HG03469 (cell line): ENCODE data around the gene RAD23A.
"Not testable (repeated sequence)": the region's sequence is repeated elsewhere in the genome, so short reads cannot be mapped to it uniquely, and the experiment has no call there.

Experiments
- ATAC-seq: cut with Tn5 transposase; IDR thresholded peaks from one replicate; pipeline ENCODE4 v1.9.1; 2021; ENCODE audit warnings: mild to moderate bottlenecking, moderate library complexity, moderate number of reproducible peaks; ENCODE audit not compliant: unreplicated experiment

RAD23A gene

GRCh38 chr19:12954612-12954962, 8.9 kb downstream of the RAD23A start:
- ATAC-seq, result no peak

DNA sequence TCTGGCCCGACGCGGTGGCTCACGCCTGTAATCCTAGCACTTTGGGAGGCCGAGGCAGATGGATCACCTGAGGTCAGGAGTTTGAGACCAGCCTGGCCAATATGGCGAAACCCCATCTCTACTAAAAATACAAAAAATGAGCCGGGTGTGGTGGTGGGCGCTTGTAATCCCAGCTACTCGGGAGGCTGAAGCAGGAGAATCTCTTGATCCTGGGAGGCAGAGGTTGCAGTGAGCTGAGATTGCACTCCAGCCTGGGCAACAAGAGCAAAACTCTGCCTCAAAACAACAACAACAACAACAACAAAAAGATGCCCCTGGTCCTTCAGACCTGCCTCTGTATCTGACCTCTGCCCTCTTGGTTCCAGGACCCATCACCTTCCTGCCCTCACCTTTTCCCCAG, 9.9 kb downstream of the RAD23A start:
- ATAC-seq, result not testable (repeated sequence)

DNA sequence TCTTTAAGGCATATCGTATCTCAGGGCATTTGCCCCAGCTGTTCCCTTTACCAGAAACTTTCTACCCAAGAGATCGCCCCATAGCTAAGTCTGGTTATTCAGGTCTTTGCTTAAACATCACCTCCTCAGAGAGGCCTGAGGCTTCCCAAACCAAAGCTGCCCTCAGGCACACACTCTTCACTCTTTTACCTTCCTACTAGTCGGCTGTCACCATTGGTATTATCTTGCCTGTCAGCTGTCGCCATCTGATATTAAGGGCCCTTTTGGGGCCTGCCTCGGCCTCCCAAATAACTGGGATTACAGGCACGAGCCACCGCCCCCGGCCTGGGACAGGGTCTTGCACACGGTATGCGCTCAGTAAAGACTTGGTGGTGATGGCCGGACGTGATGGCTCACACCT, 10.3 kb downstream of the RAD23A start:
- ATAC-seq, result no peak

- no peak for ATAC-seq
Measured at GRCh38 chr19:12956446-12957388, 11.1 kb downstream of the RAD23A start, which contains the start of gene GADD45GIP1. TSS of gene GADD45GIP1 (minus strand) at chr19:12957223. CDS start at chr19:12957212, 11 bp downstream.

DNA sequence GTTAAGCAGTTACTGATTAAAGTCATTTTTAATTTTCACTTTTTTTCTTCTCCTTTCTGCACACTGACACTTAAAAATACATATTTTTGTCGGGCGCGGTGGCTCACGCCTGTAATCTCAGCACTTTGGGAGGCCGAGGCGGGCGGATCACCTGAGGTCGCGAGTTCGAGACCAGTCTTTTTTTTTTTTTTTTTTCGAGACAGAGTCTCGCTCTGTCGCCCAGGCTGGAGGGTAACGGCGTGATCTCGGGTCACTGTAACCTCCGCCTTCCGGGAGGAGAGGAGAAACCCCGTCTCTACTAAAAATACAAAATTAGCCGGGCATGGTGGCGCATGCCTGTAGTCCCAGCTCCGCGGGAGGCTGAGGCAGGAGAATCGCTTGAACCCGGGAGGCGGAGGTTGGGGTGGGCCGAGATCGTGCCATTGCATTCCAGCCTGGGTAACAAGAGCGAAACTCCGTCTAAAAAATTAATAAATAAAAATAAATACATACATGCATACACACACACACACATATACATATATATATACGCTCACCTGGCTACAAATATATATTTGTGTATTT, 11.8 kb downstream of the RAD23A start:
- not testable (repeated sequence) for ATAC-seq

DNA sequence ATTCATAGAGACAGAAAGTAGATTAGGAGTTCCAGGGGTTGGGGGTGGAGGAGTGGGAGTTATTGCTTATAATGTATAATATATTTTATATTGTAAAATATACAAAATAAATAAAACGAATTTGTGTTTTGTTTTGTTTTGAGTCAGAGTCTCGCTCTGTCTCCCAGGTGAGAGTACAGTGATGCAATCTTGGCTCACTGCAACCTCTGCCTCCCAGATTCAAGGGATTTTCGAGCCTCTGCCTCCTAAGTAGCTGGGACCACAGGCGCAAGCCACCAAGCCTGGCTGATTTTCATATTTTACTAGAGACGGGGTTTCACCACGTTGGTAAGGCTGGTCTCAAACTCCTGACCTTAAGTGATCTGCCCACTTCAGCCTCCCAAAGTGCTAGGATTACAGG, 13.8 kb downstream of the RAD23A start:
- ATAC-seq, result no peak

DNA sequence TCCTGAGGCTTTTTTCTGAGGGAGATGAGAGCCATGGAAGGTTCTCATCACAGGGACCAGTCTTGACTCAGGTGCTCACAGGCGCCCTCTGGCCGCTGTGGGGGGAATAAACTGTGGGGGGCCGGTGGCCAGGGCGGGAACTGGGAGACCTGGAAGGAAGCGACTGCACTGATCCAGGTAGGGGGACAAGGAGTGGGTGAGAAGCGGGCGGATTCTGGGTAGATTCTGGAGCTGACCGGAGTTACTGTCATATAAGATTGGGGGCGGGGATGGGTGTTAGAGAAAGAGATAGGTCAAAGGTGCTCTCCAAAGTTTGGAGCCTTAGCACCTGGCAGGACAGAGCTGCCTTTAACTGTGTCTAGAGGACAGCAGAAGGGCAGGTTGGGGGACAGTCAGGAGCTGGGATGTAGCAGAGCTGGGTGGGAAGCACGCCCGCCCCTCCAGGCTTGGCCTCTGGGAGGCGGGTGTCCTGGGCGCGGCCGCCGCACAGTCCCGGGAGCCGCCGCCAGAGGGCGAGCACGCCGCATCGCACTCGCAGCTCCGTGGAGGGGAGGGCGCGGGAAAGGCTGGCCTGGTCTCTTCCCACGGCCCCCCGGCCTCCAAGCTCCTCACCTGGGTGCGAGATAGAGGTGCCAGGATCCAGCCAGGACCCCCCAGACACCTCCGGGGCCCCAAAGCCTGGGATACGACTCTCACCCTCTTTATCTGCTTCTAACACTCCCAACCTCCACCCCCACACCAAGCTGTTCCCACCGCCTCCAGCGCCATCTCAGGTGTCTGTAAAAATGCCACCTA, 19.6 kb downstream of the RAD23A start:
- ATAC-seq, result no peak

- no peak for ATAC-seq
Measured at GRCh38 chr19:12965812-12966135, 20.1 kb downstream of the RAD23A start.

DNA sequence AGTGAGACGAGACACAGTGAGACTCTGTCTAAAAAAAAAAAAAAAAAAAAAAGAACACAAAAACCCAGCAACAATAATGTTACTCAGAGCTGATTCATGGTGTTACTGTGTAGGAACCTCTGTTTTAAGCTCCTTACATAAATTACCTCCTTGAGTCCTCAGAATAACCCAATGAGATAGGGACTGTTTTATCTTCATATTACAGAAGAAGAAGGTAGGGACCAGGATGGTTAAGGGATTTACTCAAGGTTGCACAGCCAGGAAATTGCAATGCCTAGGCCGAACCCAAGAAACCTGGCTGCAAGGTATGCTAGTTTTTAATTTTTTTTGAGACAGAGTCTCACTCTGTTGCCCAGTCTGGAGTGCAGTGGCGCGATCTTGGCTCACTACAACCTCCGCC, 22.2 kb downstream of the RAD23A start:
- ATAC-seq, result no peak

- ATAC-seq, result no peak
Measured at GRCh38 chr19:12969292-12969988, 23.8 kb downstream of the RAD23A start, which contains the start of gene DAND5. TSS of gene DAND5 (plus strand) at chr19:12969576. CDS start at chr19:12969661, 85 bp downstream.

DNA sequence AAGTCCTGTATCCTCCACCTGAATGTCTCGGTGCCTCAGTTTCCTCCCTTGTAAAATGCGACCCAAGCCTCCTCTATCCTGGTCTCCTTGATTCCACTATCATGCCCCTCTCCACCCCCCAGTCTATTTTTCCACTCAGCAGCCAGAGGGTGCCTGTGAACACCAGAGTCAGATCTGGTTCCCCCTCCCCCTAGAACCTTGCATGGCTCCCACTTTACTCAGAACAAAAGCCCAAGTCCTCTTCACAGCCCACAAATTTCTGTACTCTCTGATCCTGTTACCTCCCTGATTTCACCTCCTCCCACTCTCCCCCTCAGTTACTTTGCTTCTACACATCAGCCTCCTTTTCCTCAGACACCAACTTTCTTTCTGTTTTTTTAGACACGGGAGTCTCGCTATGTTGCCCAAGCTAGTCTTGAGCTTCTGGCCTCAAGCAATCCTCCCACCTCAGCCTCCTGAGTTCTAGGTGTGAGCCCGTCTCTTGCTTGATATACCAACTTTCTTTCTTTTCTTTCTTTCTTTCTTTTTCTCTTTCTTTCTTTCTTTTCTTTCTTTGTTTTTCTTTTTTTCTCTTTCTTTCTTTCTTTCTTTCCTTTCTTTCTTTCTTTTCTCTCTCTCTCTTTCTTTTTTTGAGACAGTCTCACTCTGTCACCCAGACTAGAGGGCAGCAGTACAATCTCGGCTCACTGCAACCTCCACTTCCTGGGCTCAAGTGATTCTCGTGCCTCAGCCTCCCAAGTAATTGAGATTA, 24.6 kb downstream of the RAD23A start:
- no peak for ATAC-seq

- ATAC-seq, result no peak
Measured at GRCh38 chr19:12973236-12973635, 27.6 kb downstream of the RAD23A start.

DNA sequence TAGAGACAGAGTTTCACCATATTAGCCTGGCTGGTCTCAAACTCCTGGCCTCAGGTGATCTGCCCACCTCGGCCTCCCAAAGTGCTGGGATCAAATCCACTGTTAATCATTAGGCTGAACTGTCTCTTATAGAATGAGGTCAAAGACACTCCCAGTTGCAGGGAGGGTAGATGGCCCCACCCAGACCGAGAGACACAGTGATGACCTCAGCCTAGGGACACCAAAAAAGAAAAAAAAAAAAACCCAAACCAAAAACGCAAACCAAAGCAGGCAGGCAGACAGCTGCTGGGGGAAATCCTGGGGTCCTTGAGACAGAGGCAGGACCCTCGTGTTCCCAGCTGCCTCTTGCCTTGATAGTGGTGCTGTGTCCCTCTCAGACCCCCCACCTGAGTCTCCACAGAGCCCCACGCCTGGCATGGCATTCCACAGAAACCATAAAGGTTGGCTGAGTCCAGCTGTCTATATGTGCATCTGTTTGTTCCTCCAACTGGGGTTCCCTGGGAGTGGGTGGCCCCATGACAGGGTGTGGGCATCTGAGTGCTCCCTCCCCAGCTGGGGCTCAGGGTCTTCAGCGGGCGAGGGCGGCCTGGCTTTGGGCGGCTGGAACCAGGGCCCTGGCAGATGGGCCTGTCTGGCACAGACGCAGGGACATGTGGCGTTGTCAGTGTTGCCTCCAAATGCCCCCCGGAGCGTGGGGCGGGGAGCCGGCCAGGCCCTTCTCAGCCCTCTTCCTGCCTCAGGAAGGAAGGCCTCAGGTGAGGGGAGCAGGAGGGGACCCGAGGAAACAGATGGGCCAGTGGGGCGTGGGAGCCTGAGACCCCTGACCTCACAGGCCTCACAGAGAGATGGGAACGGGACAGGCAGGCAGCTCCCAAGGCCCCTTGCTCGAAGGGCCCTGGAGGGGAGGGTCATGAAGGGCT, 28.9 kb downstream of the RAD23A start:
- no peak for ATAC-seq

DNA sequence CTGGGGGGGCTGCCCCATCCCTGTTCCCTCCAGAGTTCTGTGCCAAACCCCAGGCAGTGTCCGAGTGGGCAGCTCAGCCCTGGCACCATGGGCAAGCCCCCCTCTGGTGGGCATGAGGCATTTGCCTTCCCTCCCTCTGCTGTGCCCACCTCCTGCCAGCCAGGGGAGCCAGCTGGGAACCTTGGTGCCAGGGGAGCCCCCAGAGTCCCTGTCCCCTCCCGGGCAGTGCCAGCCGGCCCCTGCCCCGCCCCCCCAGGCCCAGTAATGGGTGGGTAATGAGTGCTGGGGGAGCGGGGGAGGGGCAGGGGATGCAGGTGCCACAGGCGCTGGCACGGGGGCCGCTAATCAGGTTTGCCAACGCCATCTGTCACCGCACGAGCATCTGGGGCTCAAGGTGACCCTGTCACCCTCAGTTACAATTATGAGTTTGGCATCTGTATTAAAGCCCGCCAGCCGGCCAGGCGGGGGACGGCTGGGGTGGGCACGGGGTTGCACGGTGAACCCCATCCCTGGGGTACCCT, 29.6 kb downstream of the RAD23A start:
- ATAC-seq, result no peak

DNA sequence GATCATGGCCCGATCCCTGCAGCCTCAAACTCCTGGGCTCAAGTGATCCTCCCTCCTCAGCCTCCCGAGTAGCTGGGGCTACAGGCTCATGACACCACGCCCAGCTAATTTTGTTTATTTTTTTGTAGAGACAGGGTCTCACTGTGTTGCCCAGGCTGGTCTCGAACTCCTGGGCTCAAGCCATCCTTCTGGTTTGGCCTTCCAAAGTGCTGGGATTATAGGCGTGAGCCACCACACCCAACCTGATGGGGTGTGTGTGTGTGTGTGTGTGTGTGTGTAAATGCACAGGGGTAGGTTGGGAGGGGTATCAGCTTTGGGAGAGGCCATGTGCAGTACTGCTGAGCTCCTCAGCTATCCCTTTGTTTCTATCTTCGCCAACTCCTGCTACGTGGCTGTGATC, 30.4 kb downstream of the RAD23A start:
- not testable (repeated sequence) for ATAC-seq

DNA sequence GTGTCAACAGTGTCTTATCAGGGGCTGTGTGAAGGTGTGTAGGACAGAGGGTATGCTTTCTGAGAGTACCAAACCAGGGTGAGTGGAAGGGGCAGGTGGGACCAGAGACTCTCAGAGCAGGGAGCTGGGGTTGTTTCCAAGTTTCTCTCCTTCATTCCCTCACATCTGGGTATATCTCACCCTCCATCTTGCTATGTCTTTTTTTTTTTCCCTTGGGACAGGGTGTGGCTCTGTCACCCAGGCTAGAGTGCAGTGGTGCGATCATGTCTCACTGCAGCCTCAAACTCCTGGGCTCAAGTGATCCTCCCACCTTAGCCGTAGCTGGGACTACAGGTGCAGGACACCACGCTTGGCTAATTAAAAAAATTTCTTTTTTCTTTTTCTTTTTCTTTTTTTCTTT, 34.3 kb downstream of the RAD23A start:
- ATAC-seq, result no peak

- ATAC-seq, result no peak
Measured at GRCh38 chr19:12982648-12983047, 37.0 kb downstream of the RAD23A start.

DNA sequence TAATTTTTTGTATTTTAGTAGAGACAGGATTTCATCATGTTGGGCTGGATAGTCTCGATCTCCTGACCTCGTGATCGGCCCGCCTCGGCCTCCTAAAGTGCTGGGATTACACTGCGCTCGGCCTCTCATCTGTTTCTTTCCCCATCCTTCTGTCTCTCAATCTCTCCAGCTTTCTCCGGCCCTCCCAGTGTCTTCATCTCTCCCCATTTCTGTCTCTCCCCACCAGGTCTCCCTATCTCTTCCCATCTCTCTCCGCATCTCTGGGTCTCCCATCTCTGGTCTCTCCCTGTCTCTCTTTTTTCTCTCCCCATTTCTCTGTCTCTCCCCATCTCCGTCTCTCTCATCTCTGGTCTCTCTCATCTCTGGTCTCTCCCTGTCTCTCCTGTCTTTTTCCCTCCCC, 37.4 kb downstream of the RAD23A start:
- no peak for ATAC-seq

DNA sequence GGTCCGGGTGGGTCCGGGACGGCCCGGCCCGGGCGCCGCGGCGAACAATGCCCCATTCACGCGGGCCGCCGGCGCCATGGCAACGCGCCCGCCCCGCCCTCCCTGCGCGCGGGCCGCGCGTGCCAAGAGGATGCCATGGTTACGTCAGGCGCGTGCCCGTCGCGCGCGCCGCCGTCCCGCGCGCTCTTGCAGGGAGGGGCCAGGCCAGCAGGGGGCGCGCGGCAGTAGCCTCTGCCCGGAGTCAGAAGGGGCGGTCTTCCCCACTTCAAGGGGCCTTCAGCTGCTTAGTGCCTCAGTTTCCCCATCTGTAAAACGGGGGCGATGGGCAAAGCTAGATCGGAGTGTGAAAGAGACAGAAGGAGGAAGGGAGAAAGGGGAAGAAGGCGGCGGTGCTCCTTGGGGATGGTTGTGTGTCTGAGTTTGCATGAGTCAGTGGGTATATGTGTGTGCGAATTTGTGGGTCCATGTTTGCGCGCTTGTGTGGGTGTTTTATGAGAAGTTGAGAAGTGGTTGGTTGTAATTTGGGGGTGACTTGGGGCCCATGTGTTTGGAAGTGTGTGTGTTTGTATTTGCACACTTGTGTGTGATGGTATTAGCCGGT, 38.0 kb downstream of the RAD23A start:
- no peak for ATAC-seq
